ENCODE measurements around the gene HSPA1A. TPM values are rescaled to one million over a fixed set of nuclear protein-coding genes. Genes with fewer than 3 reads are reported as not detected.

The HSPA1A gene
- total RNA-seq, 6 experiments from 2014 or later: 78.5 to 102 (median 84.7) TPM

GRCh38 chr6:31826793-31827285 lies 11.5 kb downstream of the HSPA1A start:
- Mint-ChIP-seq H3K4me1 (ENCODE audit: low read depth) (peaks cover 47% of the 10 kb centered on the region), H3K9me3 (no peaks in the 10 kb centered on the region), H3K27ac (peak overlapping the region; percentile 99), H3K4me3 (peak overlapping the region; percentile 91), H3K27me3 (ENCODE audit: insufficient read depth) (peaks cover 9% of the 10 kb centered on the region), H3K36me3 (ENCODE audit: low read depth) (peaks cover 16% of the 10 kb centered on the region)
- TF ChIP-seq, protein P1, sequence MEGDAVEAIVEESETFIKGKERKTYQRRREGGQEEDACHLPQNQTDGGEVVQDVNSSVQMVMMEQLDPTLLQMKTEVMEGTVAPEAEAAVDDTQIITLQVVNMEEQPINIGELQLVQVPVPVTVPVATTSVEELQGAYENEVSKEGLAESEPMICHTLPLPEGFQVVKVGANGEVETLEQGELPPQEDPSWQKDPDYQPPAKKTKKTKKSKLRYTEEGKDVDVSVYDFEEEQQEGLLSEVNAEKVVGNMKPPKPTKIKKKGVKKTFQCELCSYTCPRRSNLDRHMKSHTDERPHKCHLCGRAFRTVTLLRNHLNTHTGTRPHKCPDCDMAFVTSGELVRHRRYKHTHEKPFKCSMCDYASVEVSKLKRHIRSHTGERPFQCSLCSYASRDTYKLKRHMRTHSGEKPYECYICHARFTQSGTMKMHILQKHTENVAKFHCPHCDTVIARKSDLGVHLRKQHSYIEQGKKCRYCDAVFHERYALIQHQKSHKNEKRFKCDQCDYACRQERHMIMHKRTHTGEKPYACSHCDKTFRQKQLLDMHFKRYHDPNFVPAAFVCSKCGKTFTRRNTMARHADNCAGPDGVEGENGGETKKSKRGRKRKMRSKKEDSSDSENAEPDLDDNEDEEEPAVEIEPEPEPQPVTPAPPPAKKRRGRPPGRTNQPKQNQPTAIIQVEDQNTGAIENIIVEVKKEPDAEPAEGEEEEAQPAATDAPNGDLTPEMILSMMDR (IDR thresholded peaks at IDR 0.05): no peak
- DNase-seq: peak; percentile 83

DNA sequence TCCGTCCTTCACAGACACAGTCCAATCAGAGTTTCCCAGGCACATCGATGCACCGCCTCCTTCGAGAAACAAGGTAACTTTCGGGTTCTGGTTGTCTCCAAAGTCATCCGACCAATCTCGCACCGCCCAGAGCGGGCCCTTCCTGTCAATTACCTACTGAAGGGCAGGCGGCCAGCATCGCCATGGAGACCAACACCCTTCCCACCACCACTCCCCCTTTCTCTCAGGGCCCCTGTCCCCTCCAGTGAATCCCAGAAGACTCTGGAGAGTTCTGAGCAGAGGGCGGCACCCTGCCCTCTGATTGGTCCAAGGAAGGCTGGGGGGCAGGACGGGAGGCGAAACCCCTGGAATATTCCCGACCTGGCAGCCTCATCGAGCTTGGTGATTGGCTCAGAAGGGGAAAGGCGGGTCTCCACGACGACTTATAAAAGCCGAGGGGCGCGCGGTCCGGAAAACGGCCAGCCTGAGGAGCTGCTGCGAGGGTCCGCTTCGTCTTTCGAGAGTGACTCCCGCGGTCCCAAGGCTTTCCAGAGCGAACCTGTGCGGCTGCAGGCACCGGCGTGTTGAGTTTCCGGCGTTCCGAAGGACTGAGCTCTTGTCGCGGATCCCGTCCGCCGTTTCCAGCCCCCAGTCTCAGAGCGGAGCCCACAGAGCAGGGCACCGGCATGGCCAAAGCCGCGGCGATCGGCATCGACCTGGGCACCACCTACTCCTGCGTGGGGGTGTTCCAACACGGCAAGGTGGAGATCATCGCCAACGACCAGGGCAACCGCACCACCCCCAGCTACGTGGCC lies 12.1 kb downstream of the HSPA1A start, which contains the start of gene HSPA1B:
Gene HSPA1B, plus strand, starts transcription at position 453 of the 794 bp plus-strand sequence. Its CDS starts 213 bp downstream, at position 666.
- Mint-ChIP-seq H3K9me3 (no peaks in the 10 kb centered on the region), H3K4me1 (ENCODE audit: low read depth) (peaks cover 42% of the 10 kb centered on the region), H3K4me3 (peak within 1 kb of the TSS; percentile 91), H3K36me3 (ENCODE audit: low read depth) (peaks cover 16% of the 10 kb centered on the region), H3K27me3 (ENCODE audit: insufficient read depth) (peaks cover 6% of the 10 kb centered on the region), H3K27ac (peak within 1 kb of the TSS; percentile 99)
- TF ChIP-seq, protein P1 (IDR thresholded peaks at IDR 0.05): no peak
- peak; percentile 100 for DNase-seq

DNA sequence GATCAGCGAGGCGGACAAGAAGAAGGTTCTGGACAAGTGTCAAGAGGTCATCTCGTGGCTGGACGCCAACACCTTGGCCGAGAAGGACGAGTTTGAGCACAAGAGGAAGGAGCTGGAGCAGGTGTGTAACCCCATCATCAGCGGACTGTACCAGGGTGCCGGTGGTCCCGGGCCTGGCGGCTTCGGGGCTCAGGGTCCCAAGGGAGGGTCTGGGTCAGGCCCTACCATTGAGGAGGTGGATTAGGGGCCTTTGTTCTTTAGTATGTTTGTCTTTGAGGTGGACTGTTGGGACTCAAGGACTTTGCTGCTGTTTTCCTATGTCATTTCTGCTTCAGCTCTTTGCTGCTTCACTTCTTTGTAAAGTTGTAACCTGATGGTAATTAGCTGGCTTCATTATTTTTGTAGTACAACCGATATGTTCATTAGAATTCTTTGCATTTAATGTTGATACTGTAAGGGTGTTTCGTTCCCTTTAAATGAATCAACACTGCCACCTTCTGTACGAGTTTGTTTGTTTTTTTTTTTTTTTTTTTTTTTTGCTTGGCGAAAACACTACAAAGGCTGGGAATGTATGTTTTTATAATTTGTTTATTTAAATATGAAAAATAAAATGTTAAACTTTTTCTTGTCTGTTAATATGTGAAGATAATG lies 14.4 kb downstream of the HSPA1A start:
- Mint-ChIP-seq H3K9me3 (no peaks in the 10 kb centered on the region; the same call in 1 of the 2 replicates), H3K4me1 (ENCODE audit: low read depth) (peaks cover 35% of the 10 kb centered on the region), H3K27me3 (ENCODE audit: insufficient read depth) (peaks cover 10% of the 10 kb centered on the region), H3K36me3 (ENCODE audit: low read depth) (peaks cover 19% of the 10 kb centered on the region), H3K4me3 (peak overlapping the region; percentile 97), H3K27ac (peak overlapping the region; percentile 65)
- DNase-seq: peak; percentile 51
- TF ChIP-seq, protein P1 (IDR thresholded peaks at IDR 0.05): peak; percentile 74

DNA sequence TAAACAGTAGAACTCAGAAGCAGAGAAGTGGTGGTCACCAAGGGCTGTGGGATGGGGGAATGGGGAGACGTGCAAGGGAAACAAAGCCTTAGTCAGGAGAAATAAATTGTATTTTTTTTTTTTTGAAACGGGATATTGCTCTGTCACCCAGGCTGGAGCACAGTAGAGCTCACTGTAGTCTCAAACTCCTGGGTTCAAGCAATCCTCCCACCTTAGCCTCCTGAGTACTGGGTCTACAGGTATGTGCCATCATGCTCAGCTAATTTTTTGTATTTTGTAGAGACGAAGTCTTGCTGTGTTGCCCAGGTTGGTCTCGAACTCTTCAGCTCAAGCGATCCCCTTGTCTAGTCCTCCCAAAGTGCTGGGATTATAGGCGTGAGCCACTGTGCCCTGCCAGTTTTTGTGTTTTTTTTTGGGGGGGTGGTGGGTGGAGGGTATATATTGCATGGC lies 15.6 kb downstream of the HSPA1A start:
- H3K27ac Mint-ChIP-seq: peak overlapping the region; percentile 90
- DNase-seq: no peak
- H3K27me3 Mint-ChIP-seq (ENCODE audit: insufficient read depth): peaks cover 19% of the 10 kb centered on the region
- H3K4me3 Mint-ChIP-seq: peak overlapping the region; percentile 97
- peaks cover 24% of the 10 kb centered on the region for H3K4me1 Mint-ChIP-seq (ENCODE audit: low read depth)
- H3K36me3 Mint-ChIP-seq (ENCODE audit: low read depth): peaks cover 31% of the 10 kb centered on the region
- TF ChIP-seq, protein P1 (IDR thresholded peaks at IDR 0.05): no peak
- peaks cover under 1% of the 10 kb centered on the region; the same call in 1 of the 2 replicates for H3K9me3 Mint-ChIP-seq

DNA sequence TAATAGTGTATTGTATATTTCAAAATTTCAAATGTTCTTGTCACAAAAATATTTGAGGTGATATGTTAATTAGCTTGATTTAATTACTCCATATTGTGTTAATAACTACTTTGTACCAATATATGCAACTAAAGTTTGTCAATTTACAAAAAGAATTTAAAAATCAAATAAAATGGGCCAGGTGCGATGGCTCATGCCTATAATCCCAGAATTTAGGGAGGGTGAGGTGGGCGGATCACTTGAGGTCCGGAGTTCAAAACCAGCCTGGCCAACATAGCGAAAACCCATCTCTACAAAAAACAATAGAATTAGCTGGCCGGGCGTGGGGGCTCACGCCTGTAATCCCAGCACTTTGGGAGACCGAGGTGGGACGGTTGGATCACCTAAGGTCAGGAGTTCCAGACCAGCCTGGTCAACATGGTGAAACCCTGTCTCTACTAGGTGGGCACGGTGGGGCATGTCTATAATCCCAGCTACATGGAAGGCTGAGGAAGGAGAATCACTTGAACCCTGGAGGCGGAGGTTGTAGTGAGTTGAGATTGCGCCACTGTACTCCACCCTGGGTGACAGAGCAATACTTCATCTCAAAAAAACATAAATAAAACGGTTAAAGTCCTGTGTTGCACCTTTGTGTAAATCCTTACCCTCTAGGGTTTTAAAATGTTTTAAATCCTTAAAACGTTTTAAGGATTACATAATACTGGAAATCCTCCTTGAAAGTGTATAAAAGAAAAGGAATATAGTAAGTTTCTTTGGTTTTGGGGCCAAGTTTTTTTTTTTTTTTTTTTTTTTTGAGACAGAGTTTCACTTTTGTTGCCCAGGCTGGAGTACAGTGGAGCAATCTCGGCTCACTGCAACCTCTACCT lies 16.2 kb downstream of the HSPA1A start:
- H3K9me3 Mint-ChIP-seq: peaks cover 7% of the 10 kb centered on the region; the same call in 1 of the 2 replicates
- peaks cover 28% of the 10 kb centered on the region for H3K4me1 Mint-ChIP-seq (ENCODE audit: low read depth)
- TF ChIP-seq, protein P1 (IDR thresholded peaks at IDR 0.05): no peak
- DNase-seq: no peak
- peaks cover 26% of the 10 kb centered on the region for H3K27me3 Mint-ChIP-seq (ENCODE audit: insufficient read depth)
- H3K36me3 Mint-ChIP-seq (ENCODE audit: low read depth): peaks cover 37% of the 10 kb centered on the region
- 0 out of 2 replicates have a peak overlapping the region, but pooled peaks have one; percentile 90 for H3K27ac Mint-ChIP-seq
- peak overlapping the region; percentile 97 for H3K4me3 Mint-ChIP-seq

Measured in HFFc6 (cell line).